Activated naive CD4-positive, alpha-beta T cell treated with anti-CD3 and anti-CD28 coated beads, Interleukin-2, amount 10 ng/mL, durations not matched to agents 7 days and 5 days (primary cell): ENCODE results near the gene THBS1.
A peak's percentile ranks its signal among the peaks of the same experiment; 100 is the strongest.

Source experiments
- CTCF ChIA-PET: fragments of 350-600 bp; sonication (Branson Sonifier 250); formaldehyde crosslinking; loops from one replicate; lab custom pipeline; 2021; ENCODE audit warnings: antibody characterized with exemption; lab: Charles Lee
- DNase-seq: peaks from one replicate; pipeline ENCODE4 v3.0.0-alpha.2; 2020
- H3K27ac Mint-ChIP-seq: one replicate; pipeline ENCODE4 v1.8.0; 2021; ENCODE audit warnings: mild to moderate bottlenecking, moderate library complexity, mixed read lengths
- H3K27me3 Mint-ChIP-seq: one replicate; pipeline ENCODE4 v1.8.0; 2021; ENCODE audit warnings: mild to moderate bottlenecking, mixed read lengths
- H3K36me3 Mint-ChIP-seq: one replicate; pipeline ENCODE4 v1.8.0; 2021; ENCODE audit warnings: mixed read lengths
- H3K4me1 Mint-ChIP-seq: one replicate; pipeline ENCODE4 v1.8.0; 2021; ENCODE audit warnings: mixed read lengths
- H3K4me3 Mint-ChIP-seq: one replicate; pipeline ENCODE4 v1.8.0; 2021; ENCODE audit warnings: mild to moderate bottlenecking, moderate library complexity, mixed read lengths
- H3K9me3 Mint-ChIP-seq: one replicate; pipeline ENCODE4 v1.8.0; 2021; ENCODE audit warnings: mixed read lengths

Gene THBS1

DNA sequence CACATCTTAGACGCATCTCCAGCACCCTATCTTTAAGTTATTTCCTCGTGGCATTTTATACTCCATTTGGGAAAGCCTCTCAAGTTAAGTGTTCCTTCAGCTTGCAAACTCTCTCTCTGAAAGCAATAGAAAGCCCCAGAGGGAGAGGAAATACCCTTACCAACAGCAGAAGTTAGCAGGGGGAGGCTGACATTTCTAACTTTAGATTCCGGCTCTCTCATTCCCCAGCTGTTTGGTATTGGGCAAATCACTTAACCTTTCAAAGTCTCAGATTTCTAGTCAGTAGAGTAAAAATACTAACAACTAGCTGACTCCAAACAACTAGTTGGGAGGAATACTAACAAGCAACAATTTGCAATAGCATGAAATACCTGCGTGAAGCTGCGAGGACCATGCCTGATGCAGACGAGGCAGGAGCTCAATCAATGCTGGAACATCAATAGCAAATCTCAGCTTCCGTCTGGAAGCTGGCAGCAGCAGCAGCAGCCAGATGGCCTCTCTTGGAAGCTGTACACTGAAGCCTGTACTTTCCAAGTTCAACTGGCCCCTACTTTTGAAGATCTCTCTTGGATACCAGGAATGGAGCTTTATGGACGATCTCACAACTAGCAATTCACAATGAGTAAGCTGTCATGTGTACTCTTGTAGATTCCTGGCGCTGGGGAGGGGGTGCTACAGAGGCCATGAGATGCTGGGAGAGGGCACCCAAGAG, 47.8 kb downstream of the THBS1 start:
- no peak overlapping the region for H3K4me3 Mint-ChIP-seq
- H3K4me1 Mint-ChIP-seq: peaks cover 76% of the 10 kb centered on the region
- H3K27ac Mint-ChIP-seq: peak overlapping the region; percentile 92
- CTCF ChIA-PET: interaction anchor here (1.0 to 2.6 kb wide), 4 partner anchors 12 to 57 kb away, joined by 3 to 9 read pairs (median 6); no protein-coding TSS in a partner anchor
- DNase-seq: no peak
- H3K27me3 Mint-ChIP-seq: peaks cover 1% of the 10 kb centered on the region
- H3K9me3 Mint-ChIP-seq: peaks cover 19% of the 10 kb centered on the region
- peaks cover 42% of the 10 kb centered on the region for H3K36me3 Mint-ChIP-seq

DNA sequence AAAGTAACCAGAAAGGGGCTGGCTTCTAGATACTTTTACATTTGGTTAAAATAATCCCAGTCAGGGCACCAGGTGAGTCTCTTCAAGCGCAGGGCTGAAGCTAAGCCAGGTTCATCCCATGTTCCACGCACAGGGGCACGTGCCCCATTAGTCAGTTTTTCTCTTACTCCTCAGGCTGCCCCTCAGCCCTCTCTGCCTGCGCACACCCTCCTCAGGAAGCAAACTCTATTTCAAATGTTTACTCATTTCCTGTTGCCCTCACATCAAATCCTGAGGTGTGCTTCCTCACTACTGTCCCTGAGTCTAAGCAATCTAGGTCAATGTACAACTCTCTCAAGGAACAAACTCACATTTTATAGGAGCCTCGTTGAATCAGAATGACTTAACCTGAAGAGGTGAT, 48.5 kb downstream of the THBS1 start:
- Mint-ChIP-seq H3K27me3 (peaks cover 8% of the 10 kb centered on the region), H3K27ac (peak overlapping the region; percentile 92), H3K9me3 (peaks cover 19% of the 10 kb centered on the region), H3K4me3 (no peak overlapping the region), H3K4me1 (peaks cover 69% of the 10 kb centered on the region), H3K36me3 (peaks cover 42% of the 10 kb centered on the region)
- DNase-seq: peak; percentile 70
- CTCF ChIA-PET: interaction anchor here (1.0 to 3.6 kb wide), 5 partner anchors 12 to 127 kb away, joined by 3 to 11 read pairs (median 8); no protein-coding TSS in a partner anchor

DNA sequence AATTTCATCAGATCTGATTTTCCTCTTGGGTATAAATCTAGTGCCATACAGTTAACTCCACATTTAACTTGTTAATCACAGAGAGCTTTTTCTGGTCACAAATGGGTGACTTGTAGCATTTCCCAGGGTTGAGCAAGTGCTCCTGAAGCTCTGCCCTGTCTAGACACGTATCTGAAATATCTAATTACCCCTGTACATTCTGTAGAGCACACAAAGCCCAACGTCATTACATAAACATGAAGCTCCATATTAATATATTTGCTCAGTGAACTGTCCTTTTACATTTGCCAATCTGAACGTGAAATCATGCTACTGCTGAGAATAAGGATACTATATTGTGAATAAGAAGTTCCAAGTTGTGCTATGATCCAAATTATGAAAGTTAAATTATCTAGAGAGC, 49.0 kb downstream of the THBS1 start:
- Mint-ChIP-seq H3K4me3 (no peak overlapping the region), H3K9me3 (peaks cover 19% of the 10 kb centered on the region), H3K36me3 (peaks cover 41% of the 10 kb centered on the region), H3K27me3 (peaks cover 10% of the 10 kb centered on the region), H3K4me1 (peaks cover 64% of the 10 kb centered on the region), H3K27ac (peak overlapping the region; percentile 92)
- no peak for DNase-seq
- CTCF ChIA-PET: interaction anchor here (0.8 to 3.6 kb wide), 7 partner anchors 11 to 645 kb away, joined by 3 to 11 read pairs (median 4); no protein-coding TSS in a partner anchor

DNA sequence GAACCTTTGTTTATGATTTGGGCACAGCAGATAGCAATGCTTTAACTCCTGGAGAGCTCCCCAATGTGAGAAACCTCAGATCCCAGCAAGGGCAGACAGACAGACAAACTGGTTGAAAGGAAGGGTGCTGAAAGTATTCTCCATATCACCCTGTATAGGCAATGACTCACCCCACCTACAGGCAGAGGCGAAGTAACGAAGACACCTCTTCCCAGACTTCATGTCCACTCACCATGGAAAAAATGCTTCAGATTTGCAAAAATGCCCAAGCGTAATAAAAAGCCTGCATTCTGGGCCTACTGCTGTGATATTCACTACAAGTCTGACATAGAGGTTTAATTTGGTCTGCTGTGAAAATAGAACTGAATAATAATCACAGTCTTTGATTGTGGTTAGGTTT, 50.5 kb downstream of the THBS1 start:
- Mint-ChIP-seq H3K4me3 (no peak overlapping the region), H3K27me3 (peaks cover 10% of the 10 kb centered on the region), H3K9me3 (peaks cover 13% of the 10 kb centered on the region), H3K4me1 (peaks cover 49% of the 10 kb centered on the region), H3K36me3 (peaks cover 31% of the 10 kb centered on the region), H3K27ac (peak overlapping the region; percentile 6)
- CTCF ChIA-PET: interaction anchor here (1.3 to 3.6 kb wide), 3 partner anchors 9 to 49 kb away, joined by 3 to 11 read pairs (median 5); no protein-coding TSS in a partner anchor
- no peak for DNase-seq

DNA sequence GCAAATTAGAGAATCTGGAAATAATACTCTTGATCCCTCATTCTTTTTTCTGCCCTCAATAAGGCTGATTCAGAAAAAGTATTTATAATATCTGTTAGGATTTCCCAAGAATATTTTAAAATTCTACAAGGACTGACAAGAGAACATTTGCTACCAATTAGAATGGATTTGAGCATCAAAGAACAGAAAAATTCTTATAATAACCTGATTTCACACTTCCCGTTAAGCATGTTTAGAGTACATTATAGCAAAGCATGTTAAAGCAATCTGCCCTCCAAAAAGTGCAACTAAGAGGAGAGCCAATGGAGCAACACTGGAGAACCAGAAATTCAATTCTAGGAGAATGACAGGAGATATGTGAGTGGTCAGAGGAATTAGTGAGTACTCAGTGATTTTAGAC, 57.2 kb downstream of the THBS1 start:
- Mint-ChIP-seq H3K9me3 (no peaks in the 10 kb centered on the region), H3K36me3 (no peaks in the 10 kb centered on the region), H3K4me1 (peaks cover 2% of the 10 kb centered on the region), H3K27me3 (peaks cover 22% of the 10 kb centered on the region), H3K4me3 (no peak overlapping the region), H3K27ac (no peak overlapping the region)
- CTCF ChIA-PET: no interaction called here
- no peak for DNase-seq

DNA sequence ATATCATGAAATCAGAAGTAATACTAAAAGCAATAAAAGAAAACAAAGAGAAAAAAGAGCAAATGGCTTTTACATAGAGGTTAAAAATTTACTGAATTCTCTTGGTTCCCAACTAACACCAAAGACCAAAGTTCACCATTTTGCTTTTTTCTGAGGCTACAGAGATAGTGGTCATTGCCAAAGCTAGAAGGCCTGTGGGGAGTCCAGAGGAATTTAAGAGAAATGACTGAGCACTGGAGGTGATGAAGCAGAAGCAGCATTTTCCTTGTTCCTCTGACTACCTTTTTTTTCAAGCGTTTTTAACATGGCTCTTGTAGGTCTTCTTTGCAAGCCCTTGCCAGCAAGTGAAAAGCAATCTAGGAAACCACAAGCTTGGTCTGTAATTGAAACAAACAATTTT, 58.2 kb downstream of the THBS1 start:
- no peak overlapping the region for H3K4me3 Mint-ChIP-seq
- no peak overlapping the region for H3K27ac Mint-ChIP-seq
- no peak for DNase-seq
- H3K9me3 Mint-ChIP-seq: no peaks in the 10 kb centered on the region
- H3K27me3 Mint-ChIP-seq: peaks cover 20% of the 10 kb centered on the region
- CTCF ChIA-PET: no interaction called here
- peaks cover 2% of the 10 kb centered on the region for H3K4me1 Mint-ChIP-seq
- H3K36me3 Mint-ChIP-seq: no peaks in the 10 kb centered on the region

DNA sequence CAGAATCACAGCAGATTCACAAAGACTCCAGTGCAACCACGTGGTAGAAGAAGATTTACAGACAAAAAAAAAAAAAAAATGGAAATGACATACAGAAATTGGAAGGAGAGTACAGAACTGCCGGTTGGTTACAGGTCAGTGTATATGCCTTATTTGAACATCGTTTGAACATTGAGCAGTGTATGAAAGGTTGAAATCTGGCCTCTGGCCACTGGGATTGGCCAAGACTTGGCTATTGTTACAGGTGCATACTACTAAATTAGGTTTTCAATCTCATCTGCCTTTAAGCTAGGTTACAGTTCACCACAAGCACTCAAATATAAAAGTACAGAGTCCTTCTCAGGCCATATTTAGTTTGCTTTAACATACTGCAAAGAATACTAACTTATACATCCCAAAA, 59.8 kb downstream of the THBS1 start:
- CTCF ChIA-PET: interaction anchor here (0.7 kb wide), 2 partner anchors 11 to 63 kb away, joined by 3 read pairs; no protein-coding TSS in a partner anchor
- DNase-seq: no peak
- H3K36me3 Mint-ChIP-seq: no peaks in the 10 kb centered on the region
- H3K4me3 Mint-ChIP-seq: no peak overlapping the region
- H3K27ac Mint-ChIP-seq: no peak overlapping the region
- no peaks in the 10 kb centered on the region for H3K9me3 Mint-ChIP-seq
- H3K27me3 Mint-ChIP-seq: peaks cover 21% of the 10 kb centered on the region
- H3K4me1 Mint-ChIP-seq: peaks cover 2% of the 10 kb centered on the region

DNA sequence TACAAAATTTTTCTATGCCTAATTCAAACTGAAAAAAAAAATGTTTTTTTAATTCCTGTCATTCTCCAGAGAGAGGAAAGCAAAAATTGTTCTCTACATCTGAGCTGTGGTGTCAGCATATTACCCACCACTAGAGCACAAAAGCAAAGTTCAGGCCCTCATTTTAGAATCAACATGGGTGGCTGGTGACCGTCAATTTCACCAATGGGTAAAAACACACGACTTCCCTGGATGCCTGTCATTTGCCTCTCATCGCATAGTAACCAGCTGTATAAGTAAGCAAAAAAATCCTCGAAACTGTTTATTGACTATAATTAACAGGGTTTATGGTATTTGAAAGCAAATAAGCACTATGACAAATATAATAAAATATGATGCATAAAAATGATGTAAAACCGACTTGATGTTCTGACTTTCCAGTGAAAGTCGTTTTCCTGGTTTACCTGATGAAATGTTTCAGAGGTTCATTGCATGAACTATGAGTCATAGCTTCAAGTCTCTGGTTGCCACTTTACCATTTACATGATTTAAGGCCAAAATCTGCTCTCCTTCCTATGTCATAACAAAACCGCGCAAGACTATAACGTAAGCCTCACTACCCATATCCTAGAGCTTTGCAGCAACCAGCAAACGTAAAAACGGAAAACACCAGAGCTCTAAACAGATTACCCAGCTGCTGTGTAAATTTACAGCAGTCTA, 60.5 kb downstream of the THBS1 start:
- Mint-ChIP-seq H3K27ac (no peak overlapping the region), H3K4me1 (peaks cover 2% of the 10 kb centered on the region), H3K27me3 (peaks cover 27% of the 10 kb centered on the region), H3K4me3 (no peak overlapping the region), H3K9me3 (no peaks in the 10 kb centered on the region), H3K36me3 (no peaks in the 10 kb centered on the region)
- CTCF ChIA-PET: interaction anchor here (0.6 to 1.0 kb wide), 4 partner anchors 12 to 64 kb away, joined by 3 read pairs; no protein-coding TSS in a partner anchor
- no peak for DNase-seq

DNA sequence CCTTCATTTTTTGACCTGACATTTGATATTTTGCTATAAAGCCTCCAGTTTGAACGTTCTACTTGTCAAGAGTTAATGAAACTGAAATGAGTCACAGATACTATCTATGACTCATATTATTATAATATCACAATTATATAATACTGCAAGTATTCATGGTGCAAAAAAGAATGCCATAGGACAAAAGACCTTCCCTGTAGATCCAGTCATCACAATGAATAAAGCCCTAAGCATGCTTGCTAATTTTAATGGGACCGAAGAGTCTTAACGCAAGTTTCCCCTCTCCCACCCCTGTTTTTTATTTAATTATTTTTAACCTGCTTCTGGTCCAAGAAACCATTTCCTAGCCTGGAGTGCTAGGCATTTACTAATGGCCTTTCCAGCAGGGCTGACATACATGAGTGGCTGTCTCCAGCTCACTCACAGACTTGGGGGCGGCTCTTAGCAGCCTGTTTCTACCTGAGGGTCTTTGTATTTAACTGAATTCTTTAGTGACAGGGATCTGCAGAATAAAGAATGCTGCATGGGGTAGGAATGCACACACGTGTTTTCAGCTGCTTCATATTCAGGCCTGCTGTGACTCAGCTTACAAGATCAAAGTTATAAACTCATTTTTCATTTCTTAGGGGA, 61.2 kb downstream of the THBS1 start:
- Mint-ChIP-seq H3K9me3 (no peaks in the 10 kb centered on the region), H3K4me1 (peaks cover 6% of the 10 kb centered on the region)
- DNase-seq: no peak

DNA sequence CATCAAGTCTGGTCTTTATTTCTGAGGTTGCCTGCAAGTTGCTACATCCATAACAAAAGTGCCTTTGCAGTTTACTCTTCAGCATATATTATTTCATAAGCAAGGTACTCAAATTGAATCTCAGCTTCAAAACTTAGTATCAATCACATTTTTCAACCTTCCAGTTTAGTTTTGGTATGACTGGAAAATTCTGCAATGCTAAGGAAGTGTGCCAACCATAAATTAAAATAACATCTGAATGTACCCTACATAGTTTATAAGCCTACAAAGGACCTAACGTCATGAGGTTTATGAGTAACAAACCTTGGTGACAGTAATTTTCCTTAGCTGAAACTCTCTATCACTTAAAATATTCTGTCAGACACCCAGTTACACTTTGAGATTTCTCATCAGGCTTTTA, 62.8 kb downstream of the THBS1 start:
- DNase-seq: no peak
- H3K4me3 Mint-ChIP-seq: no peak overlapping the region
- H3K36me3 Mint-ChIP-seq: no peaks in the 10 kb centered on the region
- H3K9me3 Mint-ChIP-seq: no peaks in the 10 kb centered on the region
- peaks cover 24% of the 10 kb centered on the region for H3K27me3 Mint-ChIP-seq
- CTCF ChIA-PET: interaction anchor here (1.2 to 2.5 kb wide), 2 partner anchors 14 to 113 kb away, joined by 3 to 8 read pairs; no protein-coding TSS in a partner anchor
- no peak overlapping the region for H3K27ac Mint-ChIP-seq
- H3K4me1 Mint-ChIP-seq: peaks cover 6% of the 10 kb centered on the region

More for the DNA sequence above, 61.2 kb downstream of the THBS1 start:
- CTCF ChIA-PET: interaction anchor here (1.0 to 2.5 kb wide), 2 partner anchors 12 to 59 kb away, joined by 3 to 8 read pairs; no protein-coding TSS in a partner anchor
- no peaks in the 10 kb centered on the region for H3K36me3 Mint-ChIP-seq
- no peak overlapping the region for H3K27ac Mint-ChIP-seq
- no peak overlapping the region for H3K4me3 Mint-ChIP-seq
- H3K27me3 Mint-ChIP-seq: peaks cover 26% of the 10 kb centered on the region

DNA sequence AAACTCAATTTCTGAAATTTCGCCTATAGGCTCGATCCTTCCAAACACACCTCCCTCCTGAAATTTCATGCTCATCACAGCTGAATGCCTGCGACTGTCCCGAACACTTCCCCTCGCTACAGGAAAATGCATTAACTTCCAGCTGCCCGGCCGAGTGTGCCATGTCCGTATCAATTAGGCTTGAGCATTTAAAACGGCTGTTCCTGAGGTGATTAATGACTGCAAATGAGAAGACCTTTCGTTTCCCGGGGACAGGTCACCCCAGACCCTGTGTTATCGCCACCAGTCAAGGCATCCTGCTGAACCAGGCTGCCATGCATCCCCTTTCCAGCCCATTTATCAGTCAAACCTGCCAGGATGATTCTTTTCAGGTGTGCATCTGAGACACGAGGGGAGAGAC, 63.3 kb downstream of the THBS1 start:
- Mint-ChIP-seq H3K4me3 (no peak overlapping the region), H3K9me3 (no peaks in the 10 kb centered on the region), H3K36me3 (no peaks in the 10 kb centered on the region), H3K27me3 (peaks cover 24% of the 10 kb centered on the region), H3K27ac (no peak overlapping the region), H3K4me1 (peaks cover 6% of the 10 kb centered on the region)
- CTCF ChIA-PET: interaction anchor here (1.2 to 2.5 kb wide), 2 partner anchors 14 to 113 kb away, joined by 3 to 8 read pairs; no protein-coding TSS in a partner anchor
- DNase-seq: no peak

DNA sequence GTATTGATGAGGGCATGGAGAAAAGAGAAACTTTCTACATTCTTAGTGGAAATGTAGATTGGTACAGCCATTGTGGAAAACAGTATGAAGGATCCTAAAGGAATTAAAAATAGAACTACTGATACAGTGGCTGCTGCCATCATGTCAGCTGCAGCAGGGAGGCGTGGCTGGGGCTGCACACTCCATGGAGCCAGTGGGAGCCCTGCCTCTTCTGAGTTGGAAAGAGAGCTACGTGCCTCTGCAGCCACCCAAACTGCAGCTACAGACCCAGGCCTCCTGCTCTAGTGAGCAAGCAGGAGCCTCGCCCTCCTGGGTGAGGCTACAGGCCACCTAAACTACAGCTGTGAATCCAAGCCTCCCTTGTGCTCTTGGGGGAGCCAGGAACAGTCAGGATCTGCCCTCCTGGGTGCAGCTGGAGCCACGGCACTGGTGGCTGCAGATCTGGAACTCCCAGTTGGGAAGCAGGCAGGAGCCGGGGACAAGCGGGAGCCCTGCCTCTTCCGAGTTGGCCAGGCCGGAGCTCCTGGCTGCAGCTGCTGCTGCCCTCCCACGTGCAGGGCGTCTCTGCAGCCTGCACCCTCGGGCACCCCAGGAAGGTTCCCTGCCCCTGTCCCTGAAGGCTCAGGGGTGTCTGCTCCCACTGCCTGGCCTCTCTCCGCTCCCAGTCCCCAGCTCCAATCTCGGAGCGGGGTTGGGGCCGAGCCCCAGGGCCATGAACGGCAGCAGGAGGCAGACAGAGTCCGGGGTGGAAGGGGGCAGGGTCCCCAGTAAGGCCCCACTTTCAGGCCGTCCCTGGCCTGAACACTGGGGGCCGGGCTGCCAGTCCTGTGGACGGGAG, 64.5 kb downstream of the THBS1 start:
- Mint-ChIP-seq H3K4me1 (peaks cover 6% of the 10 kb centered on the region), H3K4me3 (no peak overlapping the region), H3K27me3 (peaks cover 29% of the 10 kb centered on the region)

DNA sequence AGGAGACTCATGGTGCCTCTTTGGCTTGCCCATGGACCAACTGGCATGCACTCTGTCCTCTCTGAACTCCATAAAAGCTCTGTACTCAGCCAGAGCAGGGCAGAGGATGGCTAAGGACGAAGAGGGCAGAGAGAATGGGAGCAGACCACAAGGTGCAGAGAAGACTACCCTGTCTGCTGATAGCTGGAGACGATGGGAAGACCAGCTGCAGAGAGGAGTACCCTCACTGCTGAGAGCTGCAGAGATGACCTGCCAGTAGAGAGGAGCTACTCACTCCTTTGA, 65.0 kb downstream of the THBS1 start:
- H3K4me3 Mint-ChIP-seq: no peak overlapping the region
- no peak overlapping the region for H3K27ac Mint-ChIP-seq
- H3K27me3 Mint-ChIP-seq: peaks cover 34% of the 10 kb centered on the region
- peaks cover 6% of the 10 kb centered on the region for H3K4me1 Mint-ChIP-seq
- H3K36me3 Mint-ChIP-seq: no peaks in the 10 kb centered on the region
- no peak for DNase-seq
- no peaks in the 10 kb centered on the region for H3K9me3 Mint-ChIP-seq
- CTCF ChIA-PET: no interaction called here

More for the DNA sequence above, 64.5 kb downstream of the THBS1 start:
- Mint-ChIP-seq H3K36me3 (no peaks in the 10 kb centered on the region), H3K27ac (no peak overlapping the region), H3K9me3 (no peaks in the 10 kb centered on the region)
- CTCF ChIA-PET: no interaction called here
- no peak for DNase-seq
